T-helper 1 cell (primary cell): Measurements from ENCODE around the gene SPATA19.

Experiments
- DNase-seq, 5 donors: peaks; one replicate each; pipeline ENCODE4 v3.0.0-alpha.2; 2012 to 2020

Gene SPATA19

GRCh38 chr11:133817449-133817848, 27.9 kb downstream of the SPATA19 start:
- DNase-seq = no peak

DNA sequence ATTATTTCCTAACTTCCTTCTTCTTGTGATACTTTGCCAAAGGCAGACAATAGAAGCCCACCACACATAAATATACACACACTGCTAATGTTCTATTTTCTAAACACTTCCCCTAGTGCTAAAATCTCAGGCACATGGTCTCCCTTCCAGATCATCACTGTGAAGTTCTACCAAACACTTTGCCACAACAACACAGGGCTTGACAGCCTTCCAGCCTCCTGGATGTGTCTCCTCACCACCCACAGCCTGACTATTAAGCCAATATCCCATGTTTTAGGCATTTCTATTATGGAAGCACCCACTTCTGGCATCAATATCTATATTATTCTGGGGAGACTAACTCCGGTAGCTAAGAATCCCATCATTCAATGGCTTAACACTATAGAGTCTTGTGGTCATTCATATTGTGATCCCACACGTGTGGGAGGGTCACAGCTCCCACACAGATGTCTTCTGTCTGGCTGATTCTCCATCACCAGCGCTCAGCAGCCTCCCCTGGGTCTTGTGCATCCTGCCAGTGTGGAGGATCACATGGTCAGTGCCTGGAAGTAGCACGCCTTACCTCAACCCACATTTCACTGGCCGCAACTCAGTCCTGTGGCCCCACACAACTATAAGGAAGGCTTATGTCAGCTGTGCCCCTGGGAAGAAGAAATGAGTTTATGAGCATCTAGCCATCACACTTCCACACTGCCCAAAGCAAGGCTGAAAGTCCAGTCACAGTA, 29.0 kb downstream of the SPATA19 start:
- DNase-seq = no peak

DNA sequence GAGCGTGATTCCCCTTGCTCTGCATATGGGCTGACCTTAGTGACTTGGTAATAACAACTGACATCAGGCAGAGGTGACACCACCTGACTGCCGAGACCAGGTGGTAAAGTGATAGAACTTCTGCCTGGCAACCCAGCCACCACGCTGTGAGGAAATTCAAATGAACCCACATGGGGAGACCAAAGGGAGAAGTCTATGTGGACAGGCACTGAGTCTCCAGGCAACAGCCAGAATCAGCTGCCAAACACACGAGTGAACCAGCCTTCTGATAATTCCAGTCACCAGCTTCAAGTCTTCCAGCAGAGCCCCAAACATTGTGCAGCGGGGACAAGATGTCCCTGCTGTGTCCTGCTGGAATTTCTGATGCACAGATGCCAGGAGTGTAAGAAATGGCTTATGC, 29.7 kb downstream of the SPATA19 start:
- no peak for DNase-seq

- no peak for DNase-seq
Observed at GRCh38 chr11:133814588-133815100, 30.7 kb downstream of the SPATA19 start.

GRCh38 chr11:133811850-133812685, 33.2 kb downstream of the SPATA19 start:
- DNase-seq = no peak

DNA sequence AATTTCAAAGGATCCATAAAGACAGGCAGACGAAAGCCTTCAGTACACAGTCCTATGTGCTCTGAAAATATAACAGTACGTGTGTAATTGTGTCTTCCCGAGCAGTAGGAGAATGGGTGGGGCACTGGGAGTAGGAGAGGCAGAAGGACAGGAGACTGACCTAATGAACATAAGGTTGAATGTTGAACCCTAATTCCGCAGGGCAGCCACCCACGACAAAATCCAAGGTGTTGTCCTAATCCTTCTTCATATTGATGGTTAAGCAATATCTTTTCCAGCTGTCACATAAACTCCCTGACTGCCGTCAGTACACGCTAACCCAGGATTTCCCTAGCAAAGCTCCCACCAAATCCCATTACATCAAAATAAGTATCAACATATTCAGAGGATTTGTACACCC, 34.5 kb downstream of the SPATA19 start:
- no peak for DNase-seq

DNA sequence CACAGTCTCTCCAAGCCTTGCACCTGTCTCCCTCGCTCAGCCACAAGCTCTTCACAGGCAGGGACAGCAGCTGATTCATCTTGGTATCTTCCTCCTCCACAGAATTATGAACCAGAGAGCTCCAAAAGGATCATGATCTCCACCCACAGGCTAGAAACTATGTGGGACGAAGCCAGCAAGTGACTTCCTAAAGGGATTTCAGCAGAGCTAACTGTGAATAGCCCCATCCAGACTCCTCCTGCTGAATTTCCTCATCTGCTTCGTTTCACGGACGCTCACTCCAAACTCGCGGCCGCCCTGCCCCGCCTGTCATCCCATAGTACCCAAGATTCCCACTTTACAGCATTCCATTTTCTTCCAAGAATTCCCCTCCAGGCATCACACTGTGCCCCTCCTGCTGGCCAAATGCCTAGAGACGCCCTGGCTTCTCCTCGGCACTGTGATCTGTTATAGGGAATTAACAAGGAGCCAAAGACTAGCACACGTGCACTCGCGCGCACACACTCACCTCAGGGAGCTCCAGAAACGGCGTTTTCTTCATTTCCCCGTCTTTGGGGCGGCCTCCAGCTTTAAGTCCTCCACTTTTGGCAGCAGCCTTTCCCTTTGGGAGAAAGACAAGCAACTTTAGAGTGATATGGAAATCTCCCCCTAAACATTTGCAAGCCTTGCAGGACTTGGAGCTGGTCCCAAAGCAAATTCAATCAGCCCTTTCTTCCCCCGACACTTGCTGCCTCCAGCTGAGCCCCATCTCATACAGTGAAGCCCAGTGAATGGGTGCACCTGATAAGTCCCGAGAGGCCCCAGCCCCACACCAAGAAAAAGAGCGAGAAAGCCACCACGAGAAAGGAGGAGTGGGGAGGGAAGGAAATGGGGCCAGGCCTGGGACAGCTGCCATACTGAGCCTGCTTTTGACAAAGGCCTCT, 35.5 kb downstream of the SPATA19 start:
- no peak for DNase-seq

- no peak for DNase-seq
Observed at GRCh38 chr11:133808393-133809140, 36.7 kb downstream of the SPATA19 start.

DNA sequence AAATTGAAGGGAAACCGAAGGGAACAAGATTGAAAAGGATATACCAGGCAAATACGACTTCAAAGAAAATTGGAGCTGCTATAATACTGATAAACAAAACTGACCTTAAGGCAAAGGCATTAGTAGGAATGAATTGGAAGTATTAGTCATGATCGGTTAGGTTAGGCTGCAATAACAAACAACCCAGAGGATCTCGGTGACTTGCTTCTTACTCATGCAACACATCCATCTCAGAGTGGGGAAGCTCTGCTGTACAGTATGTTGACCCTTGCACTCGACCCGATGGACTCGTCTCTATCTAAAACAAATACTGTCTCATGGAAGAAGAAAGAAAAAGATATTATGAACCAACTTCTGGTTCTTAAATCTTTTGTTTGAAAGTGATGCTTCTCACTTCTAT, 42.3 kb downstream of the SPATA19 start:
- DNase-seq = no peak

DNA sequence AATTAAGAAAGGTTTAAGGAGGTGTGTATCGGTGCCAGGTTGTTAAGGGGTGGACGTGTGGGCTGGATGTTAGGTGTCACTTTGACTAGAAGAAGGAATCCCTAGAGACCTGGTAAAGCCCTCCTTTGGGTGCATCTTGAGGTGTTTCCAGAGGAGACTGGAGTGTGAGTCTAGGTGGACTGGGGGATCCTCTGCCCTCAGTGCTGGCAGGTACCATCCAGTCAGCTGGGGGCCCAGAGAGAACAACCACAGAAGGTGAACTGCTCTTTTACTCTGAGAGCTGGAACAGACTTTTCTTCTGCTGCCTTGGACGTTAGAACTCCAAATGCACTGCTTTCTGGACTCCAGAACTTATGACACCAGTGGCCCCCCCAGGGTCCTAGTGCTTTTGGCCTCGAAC, 44.0 kb downstream of the SPATA19 start:
- no peak for DNase-seq

DNA sequence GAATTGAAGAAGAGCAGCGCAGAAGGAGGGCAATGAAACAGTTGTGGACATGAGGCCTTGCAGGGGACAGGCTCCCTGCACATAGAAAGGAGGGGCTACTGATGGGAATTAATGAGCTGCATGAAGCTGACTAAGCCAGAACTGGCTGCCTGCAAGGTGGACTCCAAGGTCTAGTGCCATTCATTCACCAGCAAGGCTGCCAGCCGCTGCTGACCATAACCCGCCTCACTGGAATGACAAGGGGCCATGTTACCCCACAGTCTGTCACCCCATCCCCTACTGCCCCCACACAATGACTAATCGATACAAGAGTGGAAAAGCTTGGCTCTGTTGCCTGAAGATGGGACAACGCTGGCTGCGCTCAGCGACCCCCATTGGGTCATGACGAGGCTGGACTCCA, 44.6 kb downstream of the SPATA19 start:
- DNase-seq = no peak

DNA sequence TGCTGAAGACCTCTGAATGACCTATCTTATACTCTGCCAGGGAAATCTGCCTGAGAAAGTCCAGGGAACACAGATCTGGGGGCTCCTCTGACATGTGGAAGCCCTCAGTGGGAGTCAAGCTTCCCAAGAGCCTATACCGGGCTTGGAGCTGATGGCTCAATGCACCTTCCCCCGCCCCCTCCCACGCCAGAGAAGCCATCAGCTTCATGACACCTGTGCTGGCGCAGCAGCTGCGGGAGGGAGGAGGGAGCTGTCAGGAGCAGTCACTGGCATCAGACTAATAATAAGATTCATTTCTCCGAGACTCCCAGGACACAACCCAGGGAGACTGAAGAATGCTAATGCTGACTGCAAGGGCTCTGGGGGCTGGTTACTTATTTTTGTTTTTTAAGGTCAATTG, 47.8 kb downstream of the SPATA19 start:
- no peak for DNase-seq

GRCh38 chr11:133796043-133796795, 49.1 kb downstream of the SPATA19 start:
- no peak for DNase-seq

GRCh38 chr11:133795088-133795487, 50.2 kb downstream of the SPATA19 start:
- DNase-seq = no peak

GRCh38 chr11:133794205-133794604, 51.1 kb downstream of the SPATA19 start:
- no peak for DNase-seq

DNA sequence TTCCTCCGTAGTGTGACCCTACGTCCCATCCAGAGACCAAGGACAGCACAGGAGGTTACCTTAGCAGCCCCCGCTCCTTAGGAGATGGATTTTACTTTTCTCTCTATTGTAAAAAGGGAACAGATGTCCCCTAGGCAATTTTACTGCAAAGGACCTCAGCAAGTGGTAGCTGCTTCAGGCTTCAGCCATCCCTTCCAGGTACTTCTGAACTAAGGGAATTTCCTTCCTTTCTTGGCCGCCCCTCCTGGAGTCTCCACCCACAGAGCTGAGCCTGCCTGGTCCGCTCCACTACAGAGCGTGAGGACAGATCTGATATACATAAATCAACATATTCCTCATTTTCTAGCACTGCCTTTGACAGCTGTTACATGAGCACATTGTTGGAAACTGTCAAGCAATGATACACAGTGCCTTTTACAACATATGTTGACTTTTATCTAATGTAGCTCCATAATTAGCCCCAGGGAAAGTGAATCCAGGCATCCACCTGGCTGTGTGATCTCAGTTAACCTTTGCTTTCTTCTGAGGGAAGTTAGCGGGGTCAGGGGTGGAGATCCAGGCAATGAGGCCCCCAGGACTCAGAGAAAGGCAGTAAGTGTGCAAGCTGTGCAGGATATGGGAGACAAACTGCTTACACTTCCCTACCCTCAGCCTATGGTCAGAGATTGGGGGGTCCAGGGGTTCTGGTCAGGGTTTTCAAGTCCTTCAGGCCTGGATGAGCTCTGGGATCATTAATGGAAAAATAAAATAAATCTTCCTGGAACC, 51.9 kb downstream of the SPATA19 start:
- DNase-seq = no peak

DNA sequence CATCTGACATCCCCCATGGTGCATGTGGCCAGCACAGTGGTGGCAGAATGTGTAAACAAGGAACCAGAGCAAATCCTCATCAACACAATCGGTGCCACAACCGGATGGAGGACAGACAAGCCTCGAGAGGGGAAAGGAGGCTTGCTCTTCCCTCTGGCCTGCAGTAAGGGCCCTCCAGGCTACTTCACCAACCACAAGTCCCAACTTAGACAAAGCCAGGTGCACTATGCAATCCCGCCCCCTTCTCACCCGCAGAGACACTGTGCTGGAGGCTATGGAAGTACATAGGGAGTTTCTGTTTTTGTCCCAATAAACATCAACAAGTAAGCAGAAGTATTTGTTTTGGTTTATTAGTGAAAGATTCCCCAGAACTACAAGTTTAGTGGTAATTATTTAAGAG, 54.3 kb downstream of the SPATA19 start:
- no peak for DNase-seq
